Lower leg skin (tissue), 4 donors: ENCODE measurements around the gene TAF15. TPM values are rescaled to one million over a fixed set of nuclear protein-coding genes. Genes with fewer than 3 reads are reported as not detected.

Source experiments
- DNase-seq, 2 donors: peaks; one replicate each; pipeline ENCODE4 v3.0.0-alpha.2; 2019; ENCODE audit warnings: low spot score in 2 of 2
- H3K4me3 ChIP-seq: fragments of 200-600 bp; sonication (generic); 2 replicates; pipeline ENCODE4 v1.5.1; 2017; ENCODE audit warnings: mild to moderate bottlenecking, low read depth; ENCODE audit not compliant: poor library complexity, severe bottlenecking
- POLR2A ChIP-seq, 2 donors: fragments of 450-650 bp; IDR thresholded peaks; one replicate each; pipeline ENCODE4 v1.6.1; 2016 to 2017; ENCODE audit warnings: antibody characterized with exemption in 2 of 2, mild to moderate bottlenecking in 1 of 2, moderate library complexity in 1 of 2
- WGBS, 2 donors: methylation state at CpG; one replicate each; pipeline ENCODE4 v1.1.5; 2018; 5-methylcytosine and 5-hydroxymethylcytosine counted together
- intact Hi-C: fragments of 100-400 bp; cut with DNase I; formaldehyde crosslinking; loops from one replicate; pipeline ENCODE4 v1.15.0; 2023; ENCODE audit warnings: low total_unique reads
- total RNA-seq, 4 donors: library from RNA; depleted of rRNA; stranded (reverse); fragments of >200 nt; gene quantifications; one replicate each; pipeline ENCODE4 v1.1.0, GENCODE V29; 2016
- TF ChIP-seq, protein P1 (sequence below), 3 donors: fragments of 450-650 bp; IDR thresholded peaks; one replicate each; pipeline ENCODE4 v1.5.1; 2016; ENCODE audit warnings: antibody characterized with exemption in 3 of 3, mild to moderate bottlenecking in 3 of 3, moderate library complexity in 2 of 3

Gene TAF15
- total RNA-seq, 4 donors from 2014 or later: 39.0 to 79.0 (median 60.0) TPM

GRCh38 chr17:35847006-35847405 lies 37.7 kb downstream of the TAF15 start:
- no peak overlapping the region for H3K4me3 ChIP-seq
- no peak for TF ChIP-seq POLR2A (IDR thresholded peaks at IDR 0.05)
- TF ChIP-seq, protein P1, sequence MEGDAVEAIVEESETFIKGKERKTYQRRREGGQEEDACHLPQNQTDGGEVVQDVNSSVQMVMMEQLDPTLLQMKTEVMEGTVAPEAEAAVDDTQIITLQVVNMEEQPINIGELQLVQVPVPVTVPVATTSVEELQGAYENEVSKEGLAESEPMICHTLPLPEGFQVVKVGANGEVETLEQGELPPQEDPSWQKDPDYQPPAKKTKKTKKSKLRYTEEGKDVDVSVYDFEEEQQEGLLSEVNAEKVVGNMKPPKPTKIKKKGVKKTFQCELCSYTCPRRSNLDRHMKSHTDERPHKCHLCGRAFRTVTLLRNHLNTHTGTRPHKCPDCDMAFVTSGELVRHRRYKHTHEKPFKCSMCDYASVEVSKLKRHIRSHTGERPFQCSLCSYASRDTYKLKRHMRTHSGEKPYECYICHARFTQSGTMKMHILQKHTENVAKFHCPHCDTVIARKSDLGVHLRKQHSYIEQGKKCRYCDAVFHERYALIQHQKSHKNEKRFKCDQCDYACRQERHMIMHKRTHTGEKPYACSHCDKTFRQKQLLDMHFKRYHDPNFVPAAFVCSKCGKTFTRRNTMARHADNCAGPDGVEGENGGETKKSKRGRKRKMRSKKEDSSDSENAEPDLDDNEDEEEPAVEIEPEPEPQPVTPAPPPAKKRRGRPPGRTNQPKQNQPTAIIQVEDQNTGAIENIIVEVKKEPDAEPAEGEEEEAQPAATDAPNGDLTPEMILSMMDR (IDR thresholded peaks at IDR 0.05): no peak
- WGBS, 2 donors: 65% methylated on average over 2 of the region's 2 CpGs
- intact Hi-C loops: no loop called here
- no peak for DNase-seq

DNA sequence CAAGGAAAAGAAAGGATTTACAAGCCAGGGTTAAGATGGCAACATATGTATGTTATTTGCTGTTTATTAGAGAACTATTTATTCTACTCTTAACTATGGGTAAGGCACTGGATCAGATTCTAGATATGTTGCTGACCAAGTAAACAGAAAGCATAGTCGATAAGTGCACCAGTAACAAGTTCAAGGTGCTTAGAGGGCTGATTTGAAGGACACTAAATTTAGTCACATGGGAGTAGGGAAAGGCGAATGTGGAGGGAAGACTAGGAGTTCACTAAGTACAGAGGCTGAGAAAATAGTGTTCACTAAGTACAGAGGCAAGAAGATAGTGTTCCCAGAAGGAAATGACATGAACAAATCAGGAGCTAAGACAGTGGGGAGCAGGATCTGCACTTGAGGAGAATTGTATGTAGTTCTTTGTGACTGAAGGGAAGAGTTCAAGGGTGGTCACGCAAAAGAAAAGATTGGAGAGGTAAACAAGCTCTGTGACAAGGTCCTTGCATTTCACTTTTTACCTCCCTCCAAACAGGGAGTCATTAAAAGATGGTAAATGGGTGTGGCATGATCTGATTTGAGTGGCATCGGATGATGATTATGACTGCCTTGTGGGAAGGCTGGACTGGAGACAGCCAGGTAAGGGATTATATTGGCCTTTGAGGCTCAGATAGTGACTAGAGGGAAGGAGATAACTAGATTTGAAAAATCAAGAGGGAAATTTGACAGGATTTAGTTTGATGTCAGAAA lies 38.5 kb downstream of the TAF15 start:
- WGBS, 2 donors: 75 to 90% methylated on average over 4 of the region's 4 CpGs
- H3K4me3 ChIP-seq: no peak overlapping the region
- DNase-seq: no peak
- TF ChIP-seq, protein P1 (IDR thresholded peaks at IDR 0.05): no peak
- no peak for TF ChIP-seq POLR2A (IDR thresholded peaks at IDR 0.05)
- intact Hi-C loops: no loop called here

DNA sequence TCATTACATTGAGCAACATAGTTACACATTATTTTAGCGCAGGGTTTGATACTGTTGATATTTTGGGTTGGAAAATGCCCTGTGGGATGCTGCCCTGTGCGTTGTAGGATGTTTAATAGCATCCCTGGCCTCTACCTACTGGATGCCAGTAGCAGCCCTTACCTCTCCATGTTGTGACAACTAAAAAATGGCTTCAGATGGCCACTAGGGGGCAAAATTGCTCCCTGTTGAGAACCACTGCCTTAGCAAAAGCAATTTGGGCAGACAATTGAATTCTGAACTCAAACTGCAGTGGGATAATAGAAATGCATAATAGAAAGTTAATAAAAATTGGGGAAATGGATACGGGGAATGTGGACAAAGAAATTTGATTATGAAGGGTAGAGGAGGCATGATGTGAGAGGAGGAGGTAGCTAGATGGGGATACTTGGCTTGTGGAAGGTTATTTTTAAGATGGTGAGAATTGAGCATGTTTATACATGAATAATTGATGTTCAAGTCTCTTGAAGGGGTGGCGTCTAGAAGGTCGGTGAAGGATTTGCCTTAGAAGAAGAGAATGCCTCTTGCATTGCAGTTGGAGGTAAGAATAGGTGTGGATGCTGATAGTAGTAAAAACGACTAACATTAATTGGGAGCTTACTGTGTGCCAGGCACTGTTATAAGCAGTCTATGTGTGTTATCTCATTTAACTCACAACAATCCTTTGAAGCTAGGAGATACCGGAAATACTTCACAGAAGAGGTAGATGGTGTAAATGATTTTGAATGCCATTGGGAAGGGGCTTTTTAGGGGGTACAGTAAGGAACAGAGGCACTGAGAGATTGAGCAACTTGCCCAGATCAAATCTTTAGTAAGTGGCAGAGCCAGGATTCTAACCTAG lies 40.4 kb downstream of the TAF15 start:
- 63 to 68% methylated on average over 7 of the region's 7 CpGs for WGBS, 2 donors
- DNase-seq: no peak
- no peak for TF ChIP-seq POLR2A (IDR thresholded peaks at IDR 0.05)
- TF ChIP-seq, protein P1 (IDR thresholded peaks at IDR 0.05): peak in 1 of 3 donors; percentile 18
- intact Hi-C loops: no loop called here
- H3K4me3 ChIP-seq: no peak overlapping the region

GRCh38 chr17:35855965-35856364 lies 46.7 kb downstream of the TAF15 start:
- no peak for DNase-seq
- TF ChIP-seq, protein P1 (IDR thresholded peaks at IDR 0.05): no peak
- TF ChIP-seq POLR2A (IDR thresholded peaks at IDR 0.05): no peak
- H3K4me3 ChIP-seq: no peak overlapping the region
- WGBS, 2 donors: 81 to 82% methylated on average over 5 of the region's 5 CpGs
- intact Hi-C loops: no loop called here

DNA sequence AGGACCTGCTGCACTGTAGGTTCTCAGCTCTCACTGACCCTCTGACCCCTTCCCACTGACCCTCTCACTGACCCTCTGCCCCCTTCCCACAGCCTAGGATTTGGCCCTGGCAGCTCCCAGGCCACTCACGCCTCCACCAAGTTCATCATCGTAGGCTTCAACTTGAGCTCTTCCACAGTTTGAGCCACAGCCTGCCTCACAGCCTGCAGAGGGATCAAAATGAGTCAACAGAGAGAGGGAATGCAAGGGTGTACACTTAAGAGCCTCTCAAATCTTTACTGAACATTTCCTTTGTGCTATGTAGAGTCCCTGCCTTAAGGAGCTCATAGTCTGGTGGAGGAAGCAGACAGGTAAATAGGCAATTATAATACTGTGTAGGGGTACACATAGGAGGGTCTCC lies 47.3 kb downstream of the TAF15 start:
- 98 to 100% methylated on average over 2 of the region's 2 CpGs for WGBS, 2 donors
- TF ChIP-seq POLR2A (IDR thresholded peaks at IDR 0.05): no peak
- TF ChIP-seq, protein P1 (IDR thresholded peaks at IDR 0.05): no peak
- intact Hi-C loops: no loop called here
- DNase-seq: no peak
- no peak overlapping the region for H3K4me3 ChIP-seq
